Hematopoietic multipotent progenitor cell treated with erythropoietin and hydrocortisone succinate and interleukin-3 and kit ligand, for 4 days (in vitro differentiated cells): ENCODE measurements around the gene CMYA5.

Experiments
- DNase-seq: peaks from one replicate; pipeline ENCODE4 v3.0.0-alpha.2; 2015

Gene CMYA5

DNA sequence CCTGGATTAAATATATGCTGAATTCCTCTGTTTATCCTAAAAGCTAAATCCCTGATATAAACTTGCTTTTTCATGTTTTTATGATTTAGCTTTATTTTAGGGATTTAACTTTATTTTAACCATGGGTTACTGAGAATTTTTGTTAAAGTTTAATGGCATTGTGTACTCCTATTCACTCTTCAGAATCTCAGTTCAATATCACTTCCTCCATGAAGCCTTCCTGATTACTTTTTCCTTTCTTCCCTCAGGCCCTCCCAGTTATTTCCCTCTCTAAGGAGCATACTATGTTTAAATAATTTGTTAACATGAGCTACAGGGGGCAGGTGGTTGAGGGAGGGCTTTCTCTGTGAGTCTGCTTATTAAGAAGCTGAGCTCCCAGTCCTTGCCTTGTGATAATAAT lies 151.5 kb downstream of the CMYA5 start:
- DNase-seq = no peak

DNA sequence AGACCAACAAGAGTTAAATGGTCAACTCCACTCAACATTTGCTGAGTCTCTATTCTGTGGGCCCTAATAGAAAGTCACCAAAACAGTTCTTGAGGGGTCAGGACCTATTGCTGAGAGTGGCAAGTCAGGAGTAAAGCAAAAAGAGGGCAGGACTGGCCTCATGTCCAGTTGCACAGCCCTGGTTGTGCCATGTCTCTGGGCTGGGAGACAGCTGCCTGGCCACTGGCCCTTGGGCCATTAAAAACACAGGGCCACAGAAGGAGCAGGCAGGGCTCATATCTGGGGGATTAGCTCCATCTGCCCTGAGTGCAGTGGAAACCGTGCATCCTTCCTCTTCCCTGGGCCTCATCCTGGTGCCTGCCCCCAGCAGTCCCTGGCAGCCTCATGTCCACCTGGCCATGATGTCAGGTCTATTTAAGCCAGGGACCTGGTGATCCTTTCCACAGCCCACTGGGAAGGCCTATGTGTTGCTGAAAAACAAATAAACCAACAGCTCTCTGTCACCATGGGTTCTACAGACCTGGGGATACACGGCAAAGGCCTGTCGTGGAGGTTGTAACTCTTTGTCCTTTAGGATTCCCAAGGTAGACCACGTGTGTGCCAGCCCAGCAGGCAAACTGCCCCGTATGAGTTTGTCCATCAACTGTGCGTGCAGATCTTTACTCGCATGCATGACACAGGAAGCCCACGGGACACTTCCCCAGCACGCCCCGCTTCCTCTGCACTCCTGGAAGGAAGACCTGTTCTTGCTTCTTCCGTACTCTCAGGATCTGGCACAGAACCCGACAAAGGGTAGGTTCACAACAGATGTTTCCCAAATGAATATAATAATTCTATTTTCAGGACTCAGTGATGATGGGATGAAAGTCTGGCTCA lies 152.6 kb downstream of the CMYA5 start:
- DNase-seq = no peak

- DNase-seq = no peak
Measured at GRCh38 chr5:79842991-79843390, 153.4 kb downstream of the CMYA5 start.

GRCh38 chr5:79843450-79844388 lies 154.1 kb downstream of the CMYA5 start:
- DNase-seq = no peak

DNA sequence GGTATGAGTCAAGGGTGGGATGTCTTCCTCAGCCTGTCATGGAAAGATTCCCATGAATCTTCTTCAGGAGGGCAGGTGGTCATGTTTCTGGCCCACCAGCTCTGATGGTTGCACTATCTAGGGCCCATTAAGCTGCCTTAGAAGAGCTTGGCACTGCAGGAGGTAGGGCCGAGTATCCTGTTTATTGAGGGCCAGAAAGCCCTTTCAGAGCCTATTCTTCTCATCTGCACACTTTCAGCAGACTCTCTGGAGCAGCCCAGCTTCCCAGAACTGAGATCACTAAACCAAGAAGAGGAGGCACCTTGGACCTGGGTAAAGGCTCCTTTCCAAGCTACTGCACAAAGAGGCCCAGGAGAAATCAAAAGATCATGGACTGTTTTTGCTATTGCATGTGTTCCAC lies 154.9 kb downstream of the CMYA5 start:
- no peak for DNase-seq

GRCh38 chr5:79845448-79846197 lies 156.0 kb downstream of the CMYA5 start:
- DNase-seq = no peak

DNA sequence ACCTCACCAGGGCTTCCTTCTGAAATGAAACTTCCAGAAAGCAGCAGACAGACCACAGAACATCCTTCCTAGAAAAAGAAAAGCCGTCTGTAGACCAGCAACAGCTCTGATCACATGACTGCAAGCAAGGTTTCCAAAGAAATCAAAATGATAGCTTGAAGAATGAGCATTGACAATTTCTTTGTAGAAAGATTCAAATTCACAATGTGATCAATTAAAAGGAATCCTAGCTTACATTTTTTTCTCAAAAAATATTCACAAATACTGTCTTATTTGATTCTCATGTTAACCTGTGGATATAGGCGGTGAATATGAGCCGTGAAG lies 156.5 kb downstream of the CMYA5 start:
- no peak for DNase-seq

DNA sequence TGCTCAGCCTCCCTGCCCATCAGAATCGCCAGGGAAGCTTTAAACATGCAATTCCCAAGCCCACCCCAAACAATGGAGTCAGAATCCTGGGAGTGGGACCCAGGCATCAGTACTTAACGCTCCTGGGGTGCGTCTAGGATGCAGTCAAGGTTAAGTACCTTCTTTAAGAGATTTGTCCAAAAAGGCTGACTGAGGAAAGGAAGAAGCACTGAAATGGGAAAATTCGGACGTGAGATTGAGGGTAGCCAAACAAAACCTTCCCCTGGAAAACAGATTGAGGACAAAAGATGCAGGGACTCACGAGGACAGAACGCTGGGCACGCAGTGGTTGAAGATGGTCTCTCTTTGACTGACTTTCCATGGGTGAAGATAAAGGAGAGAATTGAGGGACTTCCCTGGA lies 157.9 kb downstream of the CMYA5 start:
- DNase-seq = no peak

- no peak for DNase-seq
Measured at GRCh38 chr5:79849061-79849460, 159.4 kb downstream of the CMYA5 start.
